ENCODE measurements around the gene ACIN1. TPM values are rescaled to one million over a fixed set of nuclear protein-coding genes. Genes with fewer than 3 reads are reported as not detected.

Gene ACIN1
- total and polyA plus RNA-seq, 2 experiments from 2014 or later: 76.1 to 172 TPM

DNA sequence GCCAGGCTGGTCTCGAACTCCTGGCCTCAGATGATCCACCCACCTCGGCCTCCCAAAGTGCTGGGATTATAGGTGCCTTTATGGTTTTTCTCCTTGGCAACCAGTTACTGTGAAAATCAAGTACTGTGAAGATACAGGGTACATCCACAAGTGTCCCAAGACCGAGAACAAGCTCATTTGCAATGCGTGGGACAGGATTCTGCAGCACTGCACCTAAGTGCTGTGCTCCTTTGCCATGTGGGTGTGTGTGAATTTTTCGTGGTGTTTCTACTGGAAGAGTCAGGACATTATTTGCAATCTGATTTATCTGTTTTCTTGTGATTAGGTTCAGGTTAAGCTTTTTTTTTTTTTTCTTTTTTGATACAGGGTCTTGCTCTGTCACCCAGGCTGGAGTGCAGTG, 77.8 kb downstream of the ACIN1 start:
- ATAC-seq (no peak), DNase-seq (ENCODE audit: low spot score) (no peak)
- H3K4me3 ChIP-seq: no peak overlapping the region
- H3K4me1 ChIP-seq (ENCODE audit: insufficient read depth): 0 out of 2 replicates have a peak, but pooled peaks cover 4% of the 10 kb centered on the region
- H3K79me2 ChIP-seq (replicated peaks; ENCODE audit: insufficient read depth): no peaks in the 10 kb centered on the region
- H3K27me3 ChIP-seq (ENCODE audit: insufficient read depth): no peaks in the 10 kb centered on the region
- TF ChIP-seq EZH2 (IDR thresholded peaks at IDR 0.05; ENCODE audit: low read depth, unreplicated experiment) (no peak), NANOG (IDR thresholded peaks at IDR 0.05; ENCODE audit: borderline replicate concordance) (no peak), CREB1 (CRISPR knock-in tag; IDR thresholded peaks at IDR 0.05; ENCODE audit: low read depth) (no peak), EZH2phosphoT487 (IDR thresholded peaks at IDR 0.05; ENCODE audit: unreplicated experiment) (no peak), STAT1 (IDR thresholded peaks at IDR 0.05; ENCODE audit: unreplicated experiment) (no peak), ZNF462 (CRISPR knock-in tag; IDR thresholded peaks at IDR 0.05) (no peak), REST (IDR thresholded peaks at IDR 0.05; ENCODE audit: unreplicated experiment) (no peak), ETS1 (IDR thresholded peaks at IDR 0.05) (no peak), ZNF114 (CRISPR knock-in tag; IDR thresholded peaks at IDR 0.05) (no peak), CTCF (conservative IDR thresholded peaks at IDR 0.05; ENCODE audit: low read depth in 2 of 2) (no peak), ZNF331 (CRISPR knock-in tag; IDR thresholded peaks at IDR 0.05; ENCODE audit: low read depth) (no peak), JUNB (IDR thresholded peaks at IDR 0.05; ENCODE audit: unreplicated experiment) (no peak), POLR2AphosphoS5 (IDR thresholded peaks at IDR 0.05; ENCODE audit: low read depth) (no peak)
- H4K20me1 ChIP-seq (replicated peaks; ENCODE audit: insufficient read depth): 0 out of 2 replicates have a peak, but pooled peaks cover 5% of the 10 kb centered on the region
- no peak overlapping the region for H3K27ac ChIP-seq (ENCODE audit: low read depth)
- Mint-ChIP-seq H3K36me3 (ENCODE audit: low read depth) (no peaks in the 10 kb centered on the region; the same call in 2 of the 3 replicates), H3K4me1 (peaks cover 3% of the 10 kb centered on the region; the same call in 2 of the 3 replicates), H3K27me3 (ENCODE audit: insufficient read depth, low read depth, poor library complexity) (peaks cover 5% of the 10 kb centered on the region), H3K9me3 (no peaks in the 10 kb centered on the region), H3K27ac (no peak overlapping the region), H3K4me3 (no peak overlapping the region)
- no peaks in the 10 kb centered on the region for H3K9me2 ChIP-seq (ENCODE audit: insufficient read depth)
- H3F3A ChIP-seq (replicated peaks; ENCODE audit: low read depth): 0 out of 2 replicates have a peak, but pooled peaks cover 3% of the 10 kb centered on the region
- no peak overlapping the region for H3K4me2 ChIP-seq
- H3K36me3 ChIP-seq (ENCODE audit: insufficient read depth): no peaks in the 10 kb centered on the region
- no peak overlapping the region for H2AFZ ChIP-seq

Measured in GM23338 (cell line).